Fibroblast of upper back skin (primary cell): ENCODE data around the gene NFAT5.

Source experiments
- DNase-seq: peaks from one replicate; pipeline ENCODE4 v3.0.0-alpha.2; 2013

Gene NFAT5

GRCh38 chr16:69745959-69746358 is 180.2 kb downstream of the NFAT5 start:
- no peak for DNase-seq

GRCh38 chr16:69747115-69747514 is 181.3 kb downstream of the NFAT5 start:
- DNase-seq: no peak

- DNase-seq: no peak
These were observed 183.1 kb downstream of the NFAT5 start for GRCh38 chr16:69748694-69749345.

GRCh38 chr16:69754143-69754468 is 188.3 kb downstream of the NFAT5 start:
- DNase-seq: no peak
